GM21515 (cell line): ENCODE data around the gene PTOV1.
A peak's percentile ranks its signal among the peaks of the same experiment; 100 is the strongest.

ENCODE experiments used
- ATAC-seq: cut with Tn5 transposase; IDR thresholded peaks from one replicate; pipeline ENCODE4 v1.9.1; 2021; ENCODE audit not compliant: unreplicated experiment

PTOV1 gene

DNA sequence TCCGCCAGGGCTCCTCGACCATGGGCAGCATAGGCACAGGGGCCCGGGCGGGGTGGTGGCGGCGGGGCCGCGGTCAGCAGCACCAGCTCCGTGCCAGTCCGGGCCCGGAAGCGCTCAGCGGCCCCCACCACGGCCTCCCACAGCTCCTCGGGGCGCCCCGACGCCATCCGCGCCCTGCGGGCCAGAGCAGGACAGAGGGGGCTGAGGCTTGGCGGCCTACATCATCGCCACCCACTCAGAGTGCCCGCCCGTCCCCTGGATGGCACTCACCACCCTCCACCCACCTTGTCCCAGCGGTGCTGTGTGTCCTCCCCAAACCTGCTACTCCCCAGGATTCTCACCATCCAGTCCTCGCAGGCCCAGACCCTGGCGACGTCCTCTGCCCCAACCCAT, 22.2 kb downstream of the PTOV1 start:
- no peak for ATAC-seq

DNA sequence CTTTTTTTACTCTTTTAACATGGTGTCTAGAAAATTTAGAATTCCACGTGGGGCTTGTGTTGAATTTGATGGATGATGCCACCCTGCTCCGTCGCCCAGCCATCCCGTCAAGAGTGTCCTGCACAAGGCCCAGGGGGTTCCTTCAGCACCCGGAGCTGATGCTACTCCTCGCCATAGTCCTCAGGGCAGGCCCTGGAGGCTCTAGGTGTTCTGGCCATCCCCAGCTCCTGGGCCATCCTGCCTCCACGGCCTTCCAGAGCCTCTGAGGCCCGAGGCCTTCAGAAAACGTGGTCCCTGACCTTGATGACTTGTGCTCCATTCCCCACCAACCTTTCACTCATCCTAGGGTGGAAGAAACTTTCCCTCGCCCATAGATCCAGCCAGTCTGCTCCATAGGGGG, 22.9 kb downstream of the PTOV1 start:
- ATAC-seq, result no peak

DNA sequence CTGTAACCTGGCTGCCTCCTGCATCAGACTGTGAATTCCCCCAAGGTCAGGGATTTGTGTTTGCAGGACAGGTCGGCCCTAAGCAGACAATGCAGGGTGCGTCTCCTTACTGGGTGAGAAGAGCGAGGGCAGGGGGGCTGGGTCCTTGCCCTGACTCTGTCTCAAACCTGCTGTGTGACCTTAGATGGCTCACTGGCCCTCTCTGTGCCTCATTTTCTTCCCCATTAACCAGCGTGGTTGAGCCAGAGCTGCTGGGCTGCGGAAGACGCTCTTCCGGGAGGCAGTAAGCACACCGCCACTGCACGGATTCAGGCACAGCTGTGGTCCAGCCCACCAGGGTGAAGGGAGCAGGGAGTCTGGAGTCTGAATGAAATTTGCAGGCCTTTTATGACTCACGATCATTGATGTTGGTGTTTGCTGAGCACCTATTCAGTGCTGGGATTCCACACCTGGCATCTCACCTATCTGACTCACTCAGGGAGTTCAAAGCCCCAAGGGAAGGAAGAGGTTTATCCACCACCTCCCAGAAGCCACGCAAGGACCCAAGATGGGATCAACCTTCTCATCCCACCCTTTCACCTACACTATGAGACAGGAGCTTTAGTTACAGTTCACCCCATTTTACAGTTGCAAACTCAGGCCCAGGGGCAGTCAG, 23.7 kb downstream of the PTOV1 start:
- no peak for ATAC-seq

DNA sequence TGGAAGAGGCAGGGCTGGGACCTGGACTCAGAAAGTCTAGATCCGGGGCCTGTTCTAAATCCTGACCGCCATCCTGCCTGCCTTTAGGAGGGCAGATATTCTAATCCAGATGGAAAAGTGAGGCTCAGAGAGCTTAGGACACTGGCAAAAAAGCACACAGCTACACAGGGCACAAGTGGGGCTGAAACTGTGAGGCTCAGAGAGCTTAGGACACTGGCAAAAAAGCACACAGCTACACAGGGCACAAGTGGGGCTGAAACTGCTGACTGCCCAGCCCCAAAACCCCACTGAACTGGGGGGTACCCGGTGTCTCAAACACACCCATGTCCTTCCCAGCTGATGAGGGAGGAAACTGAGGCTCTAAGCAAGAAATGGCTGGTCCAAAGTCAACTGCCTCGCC, 24.2 kb downstream of the PTOV1 start:
- ATAC-seq, result no peak

DNA sequence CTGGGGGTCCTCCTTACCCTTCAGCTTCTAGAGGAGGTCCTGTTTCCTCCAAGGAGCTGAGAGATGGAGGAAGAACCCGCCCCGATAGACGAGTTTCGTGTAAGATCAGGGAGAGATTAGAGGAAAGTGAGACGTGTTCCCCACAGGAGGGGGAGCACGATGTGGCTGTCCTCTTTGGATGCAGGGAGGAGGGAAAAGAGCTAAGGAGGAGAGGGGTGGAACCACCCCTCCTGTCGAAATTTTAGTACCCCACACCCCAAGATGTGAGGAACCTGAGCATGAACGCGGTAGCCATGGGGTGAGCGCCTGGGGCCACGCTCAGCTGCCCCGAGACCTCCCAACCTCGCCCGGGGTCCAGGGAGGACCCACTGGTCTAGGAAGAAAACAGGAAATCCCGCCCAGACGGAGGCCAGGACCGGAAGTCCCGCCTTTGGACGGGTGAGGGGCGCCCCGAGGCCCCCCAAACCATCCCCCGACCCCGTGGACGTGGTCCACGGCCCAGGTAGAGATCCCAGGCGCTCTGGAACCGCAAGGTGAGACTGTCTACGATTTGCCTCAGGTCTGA, 25.0 kb downstream of the PTOV1 start:
- ATAC-seq, result no peak

DNA sequence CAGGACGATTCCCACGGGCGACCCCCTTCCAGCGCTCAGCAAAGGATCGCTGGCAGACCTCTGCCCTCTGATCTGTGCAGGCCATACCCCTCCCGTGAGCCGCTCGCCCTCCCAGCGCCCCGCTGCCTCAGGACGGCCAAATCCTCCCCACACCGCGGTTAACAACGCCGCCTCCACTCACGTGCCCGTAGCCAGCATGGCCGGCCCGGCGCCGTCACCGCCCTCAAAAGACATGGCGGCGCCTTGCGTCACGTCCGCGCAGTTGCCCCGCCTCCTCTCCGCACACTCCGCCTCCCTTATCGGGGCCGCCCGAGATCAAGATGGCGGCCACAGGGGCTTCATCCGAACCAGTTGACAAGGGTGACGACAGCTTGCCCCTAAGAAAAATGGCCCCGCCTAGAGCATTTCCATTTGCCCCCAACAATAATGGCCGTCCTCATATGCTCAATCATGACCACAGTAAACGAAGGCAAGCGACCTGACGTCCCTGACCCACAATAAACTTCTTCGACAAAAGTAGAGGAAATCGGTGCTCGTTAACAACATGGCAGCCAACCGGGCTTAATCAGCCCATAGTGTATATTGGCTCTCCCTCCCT, 25.6 kb downstream of the PTOV1 start:
- ATAC-seq, result peak; percentile 48

DNA sequence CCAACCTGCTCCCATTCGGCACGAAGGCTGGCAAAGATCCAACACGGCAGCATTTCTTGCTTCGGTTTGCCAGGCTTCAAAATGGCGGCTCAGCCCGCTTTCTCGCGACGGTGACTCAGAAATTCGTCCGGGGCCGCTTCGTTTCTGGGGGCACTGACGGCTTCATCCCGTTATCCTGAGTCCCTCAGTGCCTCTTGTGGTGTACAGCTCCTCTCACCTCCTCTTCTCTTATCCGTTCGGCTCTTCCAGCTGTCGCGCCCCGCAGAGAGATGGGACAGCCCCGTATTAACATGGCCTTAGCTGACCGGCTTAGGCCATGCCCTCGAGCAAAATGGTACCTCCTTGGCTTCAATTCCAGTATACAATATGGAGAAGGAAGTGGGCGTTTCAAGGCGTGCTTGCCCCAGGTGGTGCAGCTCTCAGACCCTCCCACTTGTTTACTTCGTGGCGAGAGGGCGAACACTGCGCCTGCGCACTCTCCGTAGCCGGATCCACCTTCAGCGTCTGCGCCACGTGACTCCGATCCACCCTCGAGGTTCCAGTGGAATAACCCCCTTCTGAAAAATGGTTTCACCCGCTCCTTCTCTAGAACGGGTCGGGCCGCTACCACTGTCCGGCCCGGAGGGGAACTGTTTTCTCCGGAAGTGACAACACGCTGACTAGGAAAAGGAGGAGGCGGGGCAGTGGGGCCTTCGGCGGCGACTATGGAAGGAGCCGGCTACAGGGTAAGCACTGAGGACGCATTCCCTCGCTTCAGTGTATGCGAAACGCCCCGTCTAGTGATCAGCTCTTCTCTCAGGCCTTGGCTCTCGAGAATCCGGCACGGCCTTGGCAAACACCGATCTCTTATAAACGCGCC, 26.3 kb downstream of the PTOV1 start, which contains the start of the genes AKT1S1 and TBC1D17:
TSS of gene AKT1S1 (minus strand) at position 336 of the 859 bp plus-strand sequence. CDS start 4,060 bp downstream, outside the sequence.
TSS of gene TBC1D17 (plus strand) at position 683 of the 859 bp plus-strand sequence. CDS start at position 705, 22 bp downstream.
- ATAC-seq, result peak; percentile 53

DNA sequence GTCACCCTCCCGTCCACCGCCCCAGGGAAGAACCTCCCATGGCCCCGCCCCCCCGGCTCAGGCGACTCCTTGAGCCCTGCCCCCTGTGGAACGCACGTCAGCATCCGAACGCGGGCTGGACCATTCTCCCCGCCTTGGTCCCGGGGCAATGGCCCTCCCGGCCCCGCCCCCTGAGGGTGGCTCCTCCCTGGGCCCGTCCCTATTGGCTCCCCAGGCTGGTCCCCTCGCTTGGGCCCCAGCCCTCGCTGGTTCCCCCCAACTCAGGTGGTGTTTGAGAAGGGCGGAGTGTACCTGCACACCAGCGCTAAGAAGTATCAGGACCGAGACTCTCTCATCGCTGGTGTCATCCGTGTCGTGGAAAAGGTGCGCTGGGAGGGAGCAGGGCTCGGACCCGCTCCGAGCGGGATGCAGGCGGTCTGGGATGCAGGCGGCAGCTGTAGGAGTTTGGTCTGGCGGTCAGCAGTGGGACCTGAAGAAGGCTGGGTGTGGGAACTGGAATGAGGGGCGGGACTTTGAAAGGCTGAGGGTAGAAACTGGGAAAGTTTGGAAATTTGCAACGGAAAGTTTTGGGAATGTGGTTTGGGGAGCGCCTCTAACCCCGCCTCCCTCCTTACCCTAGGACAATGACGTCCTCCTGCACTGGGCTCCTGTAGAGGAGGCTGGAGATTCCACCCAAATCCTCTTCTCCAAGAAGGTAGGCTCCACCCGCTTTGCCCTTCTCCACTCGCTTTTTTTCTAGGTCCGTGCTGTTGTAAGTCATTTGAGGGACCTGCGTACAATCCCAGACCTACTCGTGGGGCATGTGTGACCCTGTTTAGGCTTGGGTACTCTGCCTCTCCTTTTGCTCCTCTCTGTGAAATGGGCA, 27.2 kb downstream of the PTOV1 start:
- ATAC-seq, result peak; percentile 42

DNA sequence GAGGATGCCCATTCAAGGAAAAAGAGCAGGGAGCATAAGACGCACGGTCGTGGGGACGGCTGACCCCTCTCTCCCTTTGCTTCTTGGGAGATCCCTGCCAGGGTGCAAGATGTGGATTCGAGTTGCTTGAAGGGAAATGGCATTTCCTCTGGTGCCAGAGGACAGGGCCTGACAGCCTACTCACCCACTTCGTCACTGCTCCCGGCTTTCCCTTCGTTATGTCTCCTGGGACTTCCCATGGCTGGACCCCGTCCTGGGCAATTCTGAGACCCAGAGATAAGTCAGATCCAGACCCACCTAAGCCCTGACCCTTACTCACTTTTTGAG, 27.7 kb downstream of the PTOV1 start:
- ATAC-seq, result no peak

DNA sequence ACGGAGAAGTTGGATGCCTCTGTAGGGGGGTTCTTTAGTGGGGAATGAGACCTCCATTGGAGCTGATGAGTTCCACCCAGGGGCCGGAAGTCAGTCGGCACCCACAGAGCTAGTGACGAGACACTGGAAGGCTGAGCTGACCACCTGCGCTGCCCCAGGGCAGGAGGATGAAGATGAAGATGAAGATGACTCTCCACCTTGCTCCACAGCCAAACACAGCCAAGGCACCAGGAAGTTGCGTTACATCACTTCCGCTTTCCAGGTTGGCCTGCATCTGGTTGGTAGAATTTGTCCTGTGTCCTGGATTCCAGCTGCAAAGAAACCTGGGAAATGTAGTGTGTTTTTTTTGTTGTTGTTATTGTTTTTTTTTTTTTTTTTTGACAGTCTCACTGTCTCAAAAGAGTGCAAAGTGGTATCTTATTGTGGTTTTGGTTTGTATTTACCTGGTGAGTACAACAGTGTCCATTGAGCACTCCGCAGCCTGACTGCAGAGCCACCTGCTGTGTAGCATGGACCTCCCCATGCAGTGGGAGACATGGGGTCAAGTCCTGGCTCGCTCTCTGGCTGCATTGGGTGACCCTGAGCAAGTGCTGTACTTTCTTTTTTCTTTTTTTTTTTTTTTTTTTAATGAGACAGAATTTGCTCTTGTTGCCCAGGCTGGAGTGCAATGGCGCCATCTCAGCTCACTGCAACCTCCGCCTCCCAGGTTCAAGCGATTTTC, 28.4 kb downstream of the PTOV1 start:
- ATAC-seq, result no peak

DNA sequence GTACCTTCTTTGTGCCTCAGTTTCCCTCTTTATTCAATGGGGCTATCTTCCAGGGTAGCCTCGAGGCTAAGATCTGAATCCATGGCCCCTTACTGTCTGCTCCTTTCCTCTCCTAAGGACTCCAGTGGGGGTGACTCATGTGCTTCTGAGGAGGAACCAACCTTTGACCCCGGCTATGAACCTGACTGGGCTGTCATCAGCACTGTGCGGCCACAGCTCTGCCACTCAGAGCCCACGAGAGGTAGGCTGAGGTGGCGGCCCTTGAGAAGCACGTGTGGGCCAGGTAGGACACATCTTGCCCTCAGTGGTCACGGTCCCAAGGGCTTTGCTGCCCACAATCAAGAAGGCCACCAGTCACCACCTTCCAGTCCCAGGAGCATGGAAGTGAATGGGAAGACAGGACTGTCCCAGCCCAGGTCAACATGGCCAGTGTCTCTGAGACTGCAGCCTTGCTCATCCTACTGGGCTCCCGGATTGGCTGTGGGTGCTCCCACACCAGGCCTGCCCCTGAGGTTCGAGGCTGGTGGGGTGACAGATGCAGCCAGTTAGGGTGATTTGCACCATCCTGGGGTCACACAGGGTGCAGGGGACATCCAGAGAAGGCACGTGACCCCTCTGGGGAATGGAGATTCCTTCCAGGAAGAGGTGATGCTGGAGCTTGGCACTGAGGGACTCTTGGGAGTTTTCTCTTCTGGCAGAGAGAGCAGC, 29.4 kb downstream of the PTOV1 start:
- no peak for ATAC-seq

DNA sequence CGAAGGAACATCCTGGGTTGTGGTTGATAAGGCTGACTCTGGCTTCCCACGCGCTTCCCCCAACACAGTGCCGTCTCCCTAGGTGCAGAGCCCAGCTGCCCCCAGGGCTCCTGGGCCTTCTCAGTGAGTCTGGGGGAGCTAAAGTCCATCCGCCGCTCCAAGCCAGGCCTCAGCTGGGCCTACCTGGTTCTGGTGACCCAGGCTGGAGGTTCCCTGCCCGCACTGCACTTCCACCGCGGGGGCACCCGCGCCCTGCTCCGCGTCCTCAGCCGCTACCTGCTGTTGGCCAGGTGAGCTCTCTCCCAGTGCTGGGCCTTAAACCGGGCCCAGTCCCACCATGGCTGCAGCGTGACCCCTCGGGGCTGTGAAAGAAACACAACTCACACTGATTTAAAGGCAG, 30.2 kb downstream of the PTOV1 start:
- no peak for ATAC-seq

DNA sequence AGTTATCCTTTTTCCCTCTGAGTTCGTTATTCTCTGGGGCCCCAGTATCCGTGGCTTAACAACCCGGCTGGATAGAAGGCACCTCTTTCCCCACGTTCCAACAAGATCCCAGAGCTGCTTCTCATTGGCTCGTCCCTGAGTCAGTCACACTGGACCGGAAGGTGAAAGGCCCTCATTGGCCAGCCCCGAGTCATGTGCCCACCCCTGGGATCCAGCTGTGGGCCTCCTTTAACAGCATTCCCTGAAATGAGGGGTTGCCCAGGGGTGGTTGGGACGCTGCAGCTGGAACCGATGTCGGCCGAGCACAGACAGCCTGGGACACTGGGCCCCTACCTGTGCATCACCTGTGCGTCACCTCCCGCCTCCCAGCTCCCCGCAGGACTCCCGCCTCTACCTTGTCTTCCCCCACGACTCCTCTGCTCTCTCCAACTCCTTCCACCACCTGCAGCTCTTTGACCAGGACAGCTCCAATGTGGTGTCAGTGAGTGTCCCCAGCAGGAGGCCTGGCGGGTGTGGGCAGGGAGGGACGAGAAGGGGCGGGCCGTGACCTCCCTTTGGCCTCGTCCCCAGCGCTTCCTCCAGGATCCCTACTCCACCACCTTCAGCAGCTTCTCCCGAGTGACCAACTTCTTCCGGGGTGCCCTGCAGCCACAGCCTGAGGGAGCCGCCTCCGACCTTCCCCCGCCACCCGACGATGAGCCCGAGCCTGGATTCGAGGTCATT, 30.9 kb downstream of the PTOV1 start:
- ATAC-seq, result no peak

DNA sequence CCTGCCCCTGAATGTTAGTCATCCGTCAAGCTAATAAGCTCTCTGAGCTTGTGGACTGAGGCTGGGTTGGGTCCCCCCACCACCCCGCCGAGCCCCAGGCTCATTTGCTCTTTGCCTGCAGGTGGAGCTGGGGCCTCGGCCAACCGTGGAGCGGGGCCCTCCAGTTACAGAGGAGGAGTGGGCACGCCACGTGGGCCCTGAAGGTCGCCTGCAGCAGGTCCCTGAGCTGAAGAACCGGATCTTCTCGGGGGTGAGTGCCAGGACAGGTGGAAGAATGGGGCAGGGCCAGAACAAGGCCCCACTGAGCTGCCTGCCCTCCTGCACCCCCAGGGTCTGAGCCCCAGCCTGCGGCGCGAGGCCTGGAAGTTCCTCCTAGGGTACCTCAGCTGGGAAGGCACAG, 31.7 kb downstream of the PTOV1 start:
- no peak for ATAC-seq

DNA sequence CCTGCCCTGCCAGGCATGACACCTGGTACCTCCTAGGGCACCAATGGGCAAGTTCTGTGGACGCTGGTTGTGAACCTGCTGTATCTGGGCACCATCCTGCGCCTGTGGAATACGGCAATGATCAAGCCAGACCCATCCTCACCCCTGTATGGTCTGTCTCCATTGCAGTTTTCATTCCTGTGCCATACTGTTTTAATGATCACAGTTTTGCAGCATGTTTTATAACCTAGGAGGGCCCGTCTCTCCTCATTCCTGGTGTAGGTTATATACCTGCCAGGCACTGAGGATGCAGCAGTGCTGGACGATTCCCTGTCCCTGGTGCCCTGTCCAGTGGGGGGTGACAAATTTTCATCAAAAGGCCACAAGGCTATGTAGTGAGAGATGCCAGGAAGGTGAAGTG, 32.1 kb downstream of the PTOV1 start:
- no peak for ATAC-seq

DNA sequence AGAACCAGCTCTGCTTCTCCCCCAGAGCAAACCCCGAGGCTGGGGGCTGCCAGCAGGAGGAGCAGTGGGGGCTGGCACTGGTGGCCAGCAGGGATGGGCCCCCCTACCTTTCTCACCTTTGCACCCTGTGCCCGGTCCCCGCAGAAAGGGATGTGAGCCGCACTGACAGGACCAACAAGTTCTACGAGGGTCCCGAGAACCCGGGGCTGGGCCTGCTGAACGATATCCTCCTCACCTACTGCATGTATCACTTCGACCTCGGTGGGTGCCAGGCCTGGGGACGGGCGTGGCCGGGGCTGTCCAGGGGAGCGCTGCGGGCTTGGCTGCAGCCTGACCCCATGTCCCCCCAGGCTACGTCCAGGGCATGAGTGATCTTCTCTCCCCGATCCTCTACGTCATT, 33.1 kb downstream of the PTOV1 start:
- ATAC-seq, result no peak

DNA sequence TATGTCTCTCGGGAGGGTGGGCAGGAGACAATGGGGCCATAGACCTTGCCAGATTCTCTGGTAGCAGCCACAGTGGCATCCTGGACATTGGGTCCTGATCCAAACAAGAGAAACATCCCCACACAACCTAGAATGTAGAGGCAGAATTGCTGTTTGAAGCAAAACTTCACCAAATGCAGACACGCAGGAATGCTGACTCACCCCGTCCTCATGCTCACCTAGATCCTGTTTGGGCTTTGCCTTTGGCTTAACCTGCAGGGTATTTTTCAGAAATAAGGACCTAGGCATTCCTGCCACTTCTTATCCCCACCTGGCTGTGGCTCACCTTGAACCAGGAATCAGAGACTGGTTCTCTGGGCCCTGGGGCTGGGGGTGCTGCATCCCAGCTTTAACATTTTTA, 33.8 kb downstream of the PTOV1 start:
- ATAC-seq, result no peak

DNA sequence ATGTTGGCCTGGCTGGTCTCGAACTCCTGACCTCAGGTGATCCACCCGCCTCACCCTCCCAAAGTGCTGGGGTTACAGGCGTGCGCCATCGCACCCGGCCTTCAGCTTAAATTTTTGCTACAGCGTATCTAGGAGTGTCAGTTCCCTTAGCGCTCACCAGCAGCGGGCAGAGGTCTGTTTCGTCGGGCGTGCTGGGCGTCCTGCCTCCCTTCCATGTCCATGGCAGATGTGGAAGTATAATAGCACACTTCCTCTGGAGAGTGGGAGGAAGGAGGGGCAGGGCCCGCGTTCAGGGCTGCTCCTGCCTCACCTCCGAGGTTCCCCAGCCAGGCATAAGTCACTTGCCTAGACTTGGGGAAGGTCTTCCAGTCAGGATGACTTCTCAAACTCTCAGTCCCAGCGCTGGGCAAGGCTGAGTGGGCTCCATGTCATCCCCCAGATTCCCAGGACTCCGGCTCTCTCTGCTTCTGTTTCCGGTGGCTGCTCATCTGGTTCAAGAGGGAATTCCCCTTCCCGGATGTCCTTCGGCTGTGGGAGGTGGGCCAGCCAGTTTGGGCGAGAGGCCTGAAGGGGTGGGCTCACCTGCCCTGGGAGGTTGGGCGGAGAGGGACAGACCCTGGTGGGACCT, 36.2 kb downstream of the PTOV1 start:
- no peak for ATAC-seq
